Right forelimb (tissue), 1 donor: ENCODE results near the gene ATXN7L3.
A peak's percentile ranks its signal among the peaks of the same experiment; 100 is the strongest.

Experiments used
- DNase-seq: peaks from one replicate; pipeline ENCODE4 v3.0.0-alpha.2; 2018

Gene ATXN7L3

DNA sequence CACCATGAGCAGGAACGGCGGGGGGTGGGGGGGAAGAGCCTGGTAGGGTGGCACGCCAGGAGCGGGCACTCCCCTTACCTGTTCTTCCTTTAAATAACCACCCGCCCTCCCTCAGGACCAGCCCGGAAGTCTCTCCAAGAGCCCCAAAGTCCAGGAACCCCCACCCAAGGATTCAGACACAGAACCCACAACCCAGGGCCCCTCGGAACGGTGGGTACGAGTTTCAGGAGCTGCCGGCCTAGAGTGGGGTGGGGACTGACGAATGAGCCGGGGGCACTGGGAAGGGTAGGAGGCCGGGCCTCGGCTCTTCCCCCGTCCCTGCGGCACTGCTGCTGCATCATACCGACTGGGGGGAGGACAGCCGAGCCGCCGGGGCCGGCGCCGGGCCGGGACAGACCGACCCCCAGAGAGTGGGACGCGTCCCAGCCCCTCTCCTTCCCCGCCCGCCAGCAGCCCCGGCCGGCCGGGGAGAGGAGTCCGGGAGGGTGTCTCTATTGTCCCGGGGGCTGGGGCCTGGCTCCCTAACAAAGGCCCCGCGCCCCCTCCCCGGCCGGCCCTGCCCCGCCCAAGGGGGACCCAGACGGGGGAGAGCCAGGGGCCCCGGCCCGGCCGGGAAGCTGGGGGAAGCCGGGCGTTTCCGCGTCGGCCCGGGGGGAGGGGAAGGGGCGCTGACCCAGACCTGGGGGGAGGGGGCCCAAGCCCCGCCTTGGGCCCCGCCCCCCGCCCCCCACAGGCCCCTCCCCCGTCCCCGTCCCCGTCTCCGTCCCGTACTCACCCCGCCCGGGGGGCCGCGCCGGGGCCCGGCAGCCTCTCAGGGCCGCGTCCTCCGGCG, 747 bp downstream of the ATXN7L3 start:
- DNase-seq: peak; percentile 86

GRCh38 chr17:44197980-44198720, 1.5 kb downstream of the ATXN7L3 start:
- no peak for DNase-seq

- DNase-seq: no peak
These were observed 2.6 kb downstream of the ATXN7L3 start for GRCh38 chr17:44197107-44197506.

DNA sequence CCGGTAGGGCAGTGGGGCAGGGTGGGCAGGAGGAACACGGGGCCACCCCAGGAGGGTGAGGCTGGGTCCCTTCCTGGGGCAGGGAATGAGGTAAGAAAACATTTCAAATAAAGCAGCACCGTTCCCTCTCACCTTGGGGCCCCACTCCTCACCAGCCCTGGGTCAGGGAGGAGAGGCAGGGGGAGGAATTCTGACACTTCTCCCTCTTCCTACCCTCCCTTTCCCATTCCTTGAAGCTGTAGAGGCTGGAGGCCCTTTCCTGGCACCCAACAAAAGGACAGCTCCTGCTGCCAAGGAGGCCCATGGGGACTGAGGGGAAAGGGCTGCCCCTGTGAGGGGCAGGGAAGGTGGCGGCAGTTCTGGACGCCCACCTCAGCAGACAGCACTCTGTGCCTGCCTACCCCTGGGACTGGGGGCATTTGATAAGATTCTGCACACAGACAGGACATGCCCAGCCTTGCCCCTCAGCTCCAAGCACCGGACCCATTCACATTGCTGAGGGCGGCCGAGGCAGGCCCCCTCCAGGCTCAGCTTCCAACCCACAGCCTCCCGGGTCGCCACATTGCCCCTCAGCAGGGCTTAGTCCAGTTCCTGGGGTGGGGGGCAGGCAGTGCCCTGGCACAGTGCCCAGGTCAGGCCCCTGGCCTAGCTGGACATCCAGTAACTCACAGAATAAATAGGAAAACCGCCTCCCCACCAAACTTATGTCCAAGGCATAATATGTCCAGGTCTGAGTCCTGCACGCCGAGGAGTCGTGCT, 6.2 kb downstream of the ATXN7L3 start:
- DNase-seq: no peak

DNA sequence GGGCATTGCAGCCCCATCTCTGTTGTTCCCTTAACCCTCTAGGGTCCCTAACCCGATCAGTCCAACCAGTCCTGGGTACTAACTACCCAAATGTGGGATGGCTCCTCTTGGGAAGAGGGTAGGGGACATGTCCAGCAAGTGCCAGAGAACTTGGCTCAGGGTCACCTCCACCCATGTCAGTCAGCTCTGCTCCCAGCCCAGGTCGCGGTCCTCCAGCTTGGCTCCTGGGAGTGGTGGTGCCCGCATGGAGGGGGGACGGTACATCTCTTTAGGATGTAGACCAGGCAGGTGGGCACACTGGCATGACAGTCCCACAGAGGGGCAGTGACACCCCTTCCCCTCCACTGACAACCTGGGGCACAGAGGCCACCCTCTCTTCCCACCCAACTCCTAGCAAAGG, 6.9 kb downstream of the ATXN7L3 start:
- DNase-seq: no peak

GRCh38 chr17:44191941-44192496, 7.7 kb downstream of the ATXN7L3 start:
- DNase-seq: no peak

DNA sequence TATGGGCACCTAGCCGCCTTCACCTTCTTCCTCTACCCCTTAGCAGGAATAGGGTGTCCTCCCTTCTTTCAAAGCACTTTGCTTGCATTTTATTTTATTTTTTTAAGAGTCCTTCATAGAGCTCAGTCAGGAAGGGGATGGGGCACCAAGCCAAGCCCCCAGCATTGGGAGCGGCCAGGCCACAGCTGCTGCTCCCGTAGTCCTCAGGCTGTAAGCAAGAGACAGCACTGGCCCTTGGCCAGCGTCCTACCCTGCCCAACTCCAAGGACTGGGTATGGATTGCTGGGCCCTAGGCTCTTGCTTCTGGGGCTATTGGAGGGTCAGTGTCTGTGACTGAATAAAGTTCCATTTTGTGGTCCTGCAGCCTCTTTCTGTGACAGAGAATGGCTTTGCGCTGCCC, 8.3 kb downstream of the ATXN7L3 start:
- DNase-seq: no peak

DNA sequence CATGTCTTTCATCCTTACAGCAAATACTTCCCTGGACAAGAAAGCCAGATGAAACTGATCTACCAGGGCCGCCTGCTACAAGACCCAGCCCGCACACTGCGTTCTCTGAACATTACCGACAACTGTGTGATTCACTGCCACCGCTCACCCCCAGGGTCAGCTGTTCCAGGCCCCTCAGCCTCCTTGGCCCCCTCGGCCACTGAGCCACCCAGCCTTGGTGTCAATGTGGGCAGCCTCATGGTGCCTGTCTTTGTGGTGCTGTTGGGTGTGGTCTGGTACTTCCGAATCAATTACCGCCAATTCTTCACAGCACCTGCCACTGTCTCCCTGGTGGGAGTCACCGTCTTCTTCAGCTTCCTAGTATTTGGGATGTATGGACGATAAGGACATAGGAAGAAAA, 9.2 kb downstream of the ATXN7L3 start:
- no peak for DNase-seq

DNA sequence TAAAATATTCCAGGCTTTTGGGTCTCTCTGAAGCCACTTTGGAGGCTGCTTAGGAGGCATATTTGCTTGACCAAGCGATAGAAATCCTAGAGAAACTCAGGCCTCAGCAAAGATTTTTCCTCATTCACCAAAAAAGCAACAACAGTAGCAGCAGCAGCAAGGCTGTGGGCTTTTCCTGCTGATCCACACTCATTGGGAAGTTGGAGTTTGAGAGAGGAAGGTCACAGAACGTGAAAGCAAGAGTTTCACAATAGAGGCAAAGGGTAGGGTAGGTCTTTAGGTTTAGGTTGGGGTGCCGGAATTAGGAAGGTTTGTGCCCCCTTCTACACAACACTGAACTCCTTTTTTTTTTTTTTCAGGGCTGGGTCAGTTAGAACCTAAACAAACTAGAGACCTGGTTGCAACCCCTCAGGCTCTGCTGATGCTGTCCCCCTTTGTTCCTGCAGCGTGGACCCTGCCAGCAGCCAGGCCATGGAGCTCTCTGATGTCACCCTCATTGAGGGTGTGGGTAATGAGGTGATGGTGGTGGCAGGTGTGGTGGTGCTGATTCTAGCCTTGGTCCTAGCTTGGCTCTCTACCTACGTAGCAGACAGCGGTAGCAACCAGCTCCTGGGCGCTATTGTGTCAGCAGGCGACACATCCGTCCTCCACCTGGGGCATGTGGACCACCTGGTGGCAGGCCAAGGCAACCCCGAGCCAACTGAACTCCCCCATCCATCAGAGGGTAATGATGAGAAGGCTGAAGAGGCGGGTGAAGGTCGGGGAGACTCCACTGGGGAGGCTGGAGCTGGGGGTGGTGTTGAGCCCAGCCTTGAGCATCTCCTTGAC, 10.9 kb downstream of the ATXN7L3 start:
- no peak for DNase-seq

GRCh38 chr17:44187131-44187899, 12.4 kb downstream of the ATXN7L3 start:
- DNase-seq: no peak

GRCh38 chr17:44186307-44187130, 13.2 kb downstream of the ATXN7L3 start, which contains the start of gene TMUB2:
Gene TMUB2 (plus strand): TSS chr17:44186972. CDS start chr17:44187709, 737 bp downstream.
- DNase-seq: peak; percentile 100

- no peak for DNase-seq
These were observed 15.4 kb downstream of the ATXN7L3 start for GRCh38 chr17:44184212-44184810.

DNA sequence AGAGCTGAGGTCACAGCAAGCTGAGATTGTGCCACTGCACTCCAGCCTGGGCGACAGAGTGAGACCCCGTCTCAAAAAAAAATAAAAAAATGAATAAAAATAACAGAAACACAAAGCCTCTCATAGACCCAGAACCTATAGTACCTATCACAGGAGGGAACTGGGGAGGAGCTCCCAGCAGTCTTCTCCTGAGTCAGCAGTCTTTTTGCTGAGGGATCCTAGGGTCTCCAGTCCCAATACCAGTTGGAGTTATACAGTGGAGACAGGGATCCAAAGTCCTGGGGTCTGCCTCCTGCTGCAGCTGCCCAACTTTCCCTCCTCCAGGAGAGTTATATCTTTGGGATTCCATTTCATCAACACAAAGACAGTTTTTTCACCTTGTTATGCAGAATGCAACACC, 16.7 kb downstream of the ATXN7L3 start:
- no peak for DNase-seq

- DNase-seq: no peak
These were observed 21.6 kb downstream of the ATXN7L3 start for GRCh38 chr17:44178133-44178532.

DNA sequence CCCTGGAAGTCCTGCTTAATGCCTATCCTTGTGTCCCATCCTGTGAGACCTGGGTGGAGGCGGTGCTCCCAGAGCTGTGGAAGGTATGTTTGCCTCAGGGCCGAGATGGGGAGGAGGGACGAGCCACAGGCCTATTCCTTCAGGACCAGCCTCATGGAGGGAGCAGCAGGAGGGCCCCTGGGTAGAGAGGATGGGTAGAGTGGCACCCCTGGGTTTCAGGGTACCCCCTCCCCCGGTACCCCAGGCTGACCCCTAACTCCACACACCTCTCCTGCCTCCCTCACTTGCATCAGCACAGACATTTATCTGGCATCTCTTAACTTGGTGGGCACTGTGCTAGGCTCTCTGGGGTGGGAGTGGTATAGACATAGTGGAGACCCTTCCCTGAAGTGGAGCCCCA, 22.0 kb downstream of the ATXN7L3 start:
- DNase-seq: no peak

DNA sequence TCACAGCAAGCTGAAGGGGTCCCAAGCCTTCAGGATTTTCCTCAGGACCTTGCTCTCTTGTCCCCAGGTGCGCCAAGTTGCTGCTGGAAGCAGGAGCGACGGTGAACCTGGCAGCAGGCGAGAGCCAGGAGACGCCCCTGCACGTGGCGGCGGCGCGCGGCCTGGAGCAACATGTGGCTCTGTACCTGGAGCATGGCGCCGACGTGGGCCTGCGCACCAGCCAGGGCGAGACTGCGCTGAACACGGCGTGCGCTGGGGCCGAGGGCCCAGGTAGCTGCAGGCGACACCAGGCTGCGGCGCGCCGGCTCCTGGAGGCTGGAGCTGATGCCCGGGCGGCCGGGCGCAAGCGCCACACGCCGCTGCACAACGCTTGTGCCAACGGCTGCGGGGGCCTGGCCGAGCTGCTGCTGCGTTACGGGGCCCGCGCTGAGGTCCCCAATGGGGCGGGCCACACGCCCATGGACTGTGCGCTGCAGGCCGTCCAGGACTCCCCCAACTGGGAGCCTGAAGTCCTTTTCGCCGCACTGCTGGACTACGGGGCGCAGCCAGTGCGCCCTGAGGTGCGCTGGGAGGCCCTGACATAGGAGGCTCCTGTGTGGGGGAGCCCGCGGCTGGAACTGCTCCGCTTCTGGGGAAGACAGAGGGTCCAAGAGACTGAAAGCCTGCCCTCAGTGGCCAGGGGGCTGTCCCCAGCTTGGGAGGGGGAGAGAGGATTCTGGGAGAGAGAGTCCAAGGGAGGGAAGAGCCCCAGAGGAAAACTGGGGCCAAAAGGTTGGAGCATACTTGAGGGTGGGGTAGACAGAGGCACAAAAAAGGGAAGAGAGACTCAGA, 22.8 kb downstream of the ATXN7L3 start:
- no peak for DNase-seq

- DNase-seq: no peak
These were observed 23.4 kb downstream of the ATXN7L3 start for GRCh38 chr17:44176257-44176656.

- DNase-seq: no peak
These were observed 25.3 kb downstream of the ATXN7L3 start for GRCh38 chr17:44174427-44174826.

DNA sequence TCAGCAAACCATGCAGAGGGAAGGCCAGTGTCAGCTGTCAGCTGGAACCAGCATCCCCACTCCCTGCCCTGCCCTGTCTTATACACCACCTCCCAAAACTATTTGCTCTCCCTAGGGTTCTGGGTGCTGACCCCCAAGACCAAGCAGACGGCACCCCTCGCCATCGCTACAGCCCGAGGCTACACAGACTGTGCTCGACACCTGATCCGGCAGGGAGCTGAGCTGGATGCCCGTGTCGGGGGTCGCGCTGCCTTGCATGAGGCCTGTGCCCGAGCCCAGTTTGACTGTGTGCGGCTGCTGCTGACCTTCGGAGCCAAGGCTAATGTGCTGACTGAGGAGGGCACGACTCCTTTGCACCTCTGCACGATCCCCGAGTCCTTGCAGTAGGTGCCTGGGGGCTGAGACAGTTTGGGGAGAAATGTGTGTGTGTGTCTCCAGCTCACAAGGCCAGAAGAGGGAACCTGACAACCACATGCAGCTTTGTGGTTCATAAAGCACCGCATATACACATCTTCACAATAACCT, 27.7 kb downstream of the ATXN7L3 start:
- DNase-seq: no peak
